ENCODE results near the gene ZMAT5. TPM values are rescaled to one million over a fixed set of nuclear protein-coding genes. Genes with fewer than 3 reads are reported as not detected.

The ZMAT5 gene
- total RNA-seq, 2 donors from 2014 or later = 11.9 to 14.3 TPM

DNA sequence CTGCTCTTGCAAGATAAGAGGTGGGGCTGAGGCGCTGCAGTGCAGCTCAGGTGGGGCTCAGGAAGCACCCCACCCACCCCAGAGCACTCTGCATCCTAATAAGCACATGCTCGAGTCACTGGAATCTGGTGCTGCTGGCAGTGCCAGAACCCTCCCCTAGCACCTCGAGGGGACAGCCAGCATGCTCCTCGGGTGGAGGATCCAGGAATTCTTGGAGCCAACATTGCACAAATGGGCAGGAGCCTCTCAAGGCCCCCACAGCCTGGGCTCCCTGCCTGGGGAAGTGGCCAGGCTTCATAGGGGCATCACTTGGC lies 74.5 kb downstream of the ZMAT5 start:
- H3K27me3 ChIP-seq = no peaks in the 10 kb centered on the region
- no peak for DNase-seq
- H3K4me3 ChIP-seq = no peak overlapping the region
- no peaks in the 10 kb centered on the region for H3K4me1 ChIP-seq
- intact Hi-C loops (cut with DNase I) = loop anchor here (10.0 kb wide), 2 partner anchors 313 to 393 kb away; partner anchors contain the start of gene HORMAD2
- no peak overlapping the region for H3K9ac ChIP-seq (ENCODE audit: low read depth in 2 of 2, low read length in 2 of 2)
- H3K9me3 ChIP-seq = no peaks in the 10 kb centered on the region
- H3K36me3 ChIP-seq = no peaks in the 10 kb centered on the region
- no peak for TF ChIP-seq CTCF (IDR thresholded peaks at IDR 0.05)
- no peak overlapping the region for H3K27ac ChIP-seq

GRCh38 chr22:29691636-29692326 lies 75.0 kb downstream of the ZMAT5 start:
- Histone ChIP-seq H3K9me3 (no peaks in the 10 kb centered on the region), H3K27me3 (no peaks in the 10 kb centered on the region), H3K27ac (no peak overlapping the region), H3K36me3 (no peaks in the 10 kb centered on the region), H3K4me3 (no peak overlapping the region), H3K9ac (ENCODE audit: low read depth in 2 of 2, low read length in 2 of 2) (no peak overlapping the region), H3K4me1 (no peaks in the 10 kb centered on the region)
- no peak for TF ChIP-seq CTCF (IDR thresholded peaks at IDR 0.05)
- DNase-seq = no peak
- intact Hi-C loops (cut with DNase I) = loop anchor here (10.0 kb wide), 2 partner anchors 313 to 393 kb away; partner anchors contain the start of gene HORMAD2

GRCh38 chr22:29690476-29690875 lies 76.3 kb downstream of the ZMAT5 start:
- H3K36me3 ChIP-seq = no peaks in the 10 kb centered on the region
- no peak overlapping the region for H3K4me3 ChIP-seq
- no peak overlapping the region for H3K27ac ChIP-seq
- no peak for DNase-seq
- TF ChIP-seq CTCF (IDR thresholded peaks at IDR 0.05) = no peak
- intact Hi-C loops (cut with DNase I) = loop anchor here (10.0 kb wide), 2 partner anchors 314 to 394 kb away; partner anchors contain the start of gene HORMAD2
- H3K9ac ChIP-seq (ENCODE audit: low read depth in 2 of 2, low read length in 2 of 2) = no peak overlapping the region
- no peaks in the 10 kb centered on the region for H3K9me3 ChIP-seq
- no peaks in the 10 kb centered on the region for H3K27me3 ChIP-seq
- no peaks in the 10 kb centered on the region for H3K4me1 ChIP-seq

DNA sequence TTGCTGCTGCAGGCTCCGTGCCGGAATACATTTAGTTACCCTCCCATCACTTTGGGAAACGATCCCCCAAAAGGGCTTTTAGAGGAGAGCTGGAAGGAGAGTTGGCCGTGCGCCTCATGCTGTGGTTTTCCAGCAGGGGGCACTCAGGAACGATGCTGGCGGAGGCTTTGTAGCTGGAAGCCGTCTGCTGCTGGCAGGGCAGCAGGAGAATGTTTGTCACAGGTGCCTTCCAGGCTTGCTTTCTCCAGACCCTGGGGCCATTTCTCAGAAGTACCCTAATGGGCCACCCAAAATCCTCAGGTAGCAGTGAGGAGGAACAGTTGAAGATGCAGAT lies 77.0 kb downstream of the ZMAT5 start:
- H3K4me3 ChIP-seq = no peak overlapping the region
- H3K9me3 ChIP-seq = no peaks in the 10 kb centered on the region
- no peaks in the 10 kb centered on the region for H3K36me3 ChIP-seq
- peak; percentile 71 for DNase-seq
- H3K4me1 ChIP-seq = no peaks in the 10 kb centered on the region
- intact Hi-C loops (cut with DNase I) = loop anchor here (10.0 kb wide), 2 partner anchors 315 to 395 kb away; partner anchors contain the start of gene HORMAD2
- H3K9ac ChIP-seq (ENCODE audit: low read depth in 2 of 2, low read length in 2 of 2) = peak overlapping the region in 1 of 2 donors; percentile 12
- no peak overlapping the region for H3K27ac ChIP-seq
- no peaks in the 10 kb centered on the region for H3K27me3 ChIP-seq
- peak; percentile 81 for TF ChIP-seq CTCF (IDR thresholded peaks at IDR 0.05)

- intact Hi-C loops (cut with DNase I) = no loop called here
- Histone ChIP-seq H3K27me3 (no peaks in the 10 kb centered on the region), H3K36me3 (no peaks in the 10 kb centered on the region), H3K9me3 (no peaks in the 10 kb centered on the region), H3K27ac (no peak overlapping the region), H3K9ac (ENCODE audit: low read depth in 2 of 2, low read length in 2 of 2) (peak overlapping the region in 1 of 2 donors; percentile 12), H3K4me3 (no peak overlapping the region), H3K4me1 (no peaks in the 10 kb centered on the region)
- no peak for TF ChIP-seq CTCF (IDR thresholded peaks at IDR 0.05)
- DNase-seq = no peak
Measured at GRCh38 chr22:29689206-29689879, 77.5 kb downstream of the ZMAT5 start.

Measured in colonic mucosa (tissue), 4 donors.